ENCODE measurements around the gene ATXN3L.

Gene ATXN3L

DNA sequence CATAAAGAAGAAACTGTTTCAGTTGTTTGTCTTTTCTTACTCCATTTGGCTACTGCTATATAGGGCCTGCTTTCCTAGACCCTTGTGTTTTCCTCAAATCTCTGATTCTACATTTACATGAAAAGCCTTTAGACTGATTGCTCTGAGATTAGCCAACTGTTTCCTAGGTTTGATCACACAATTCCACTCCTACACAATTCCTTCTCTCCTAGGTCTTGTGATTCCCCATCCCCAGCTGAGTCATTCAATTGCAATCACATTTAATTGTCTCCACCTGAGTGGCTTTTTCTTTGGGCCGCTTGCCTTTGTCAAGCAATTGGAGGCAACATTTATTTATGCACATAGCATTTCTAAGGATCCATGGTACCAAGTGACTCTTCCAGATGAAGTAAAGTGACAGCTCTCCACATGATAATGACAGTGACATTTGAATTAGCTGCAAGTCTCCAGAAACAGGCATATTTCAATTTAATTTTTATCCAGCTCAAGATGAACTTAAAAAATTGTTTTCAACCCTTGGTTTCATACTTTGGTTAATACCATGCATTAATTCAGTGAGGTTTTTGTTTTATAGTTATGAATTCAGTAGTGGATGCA lies 35.8 kb downstream of the ATXN3L start:
- DNase-seq = no peak
- H3K4me2 ChIP-seq (ENCODE audit: insufficient read depth, low read length) = no peak overlapping the region
- no peak overlapping the region for H3K9ac ChIP-seq (ENCODE audit: low read depth, low read length)
- H3K4me1 ChIP-seq (ENCODE audit: insufficient read depth, low read length) = no peaks in the 10 kb centered on the region
- peaks cover 15% of the 10 kb centered on the region for H3K9me3 ChIP-seq (ENCODE audit: insufficient read depth, low read length, severe bottlenecking)
- no peaks in the 10 kb centered on the region for H3K27me3 ChIP-seq (ENCODE audit: insufficient read depth, low read length, poor library complexity)
- no peak overlapping the region for H3K4me3 ChIP-seq (ENCODE audit: low read depth in 1 of 2, low read length in 2 of 2)
- H3K27ac ChIP-seq (ENCODE audit: low read length) = no peak overlapping the region
- no peaks in the 10 kb centered on the region for H3K36me3 ChIP-seq (ENCODE audit: insufficient read depth, low read length)
- TF ChIP-seq EZH2 (IDR thresholded peaks at IDR 0.05; ENCODE audit: borderline replicate concordance, low read depth, low read length, severe bottlenecking) = no peak
- TF ChIP-seq, protein P1, sequence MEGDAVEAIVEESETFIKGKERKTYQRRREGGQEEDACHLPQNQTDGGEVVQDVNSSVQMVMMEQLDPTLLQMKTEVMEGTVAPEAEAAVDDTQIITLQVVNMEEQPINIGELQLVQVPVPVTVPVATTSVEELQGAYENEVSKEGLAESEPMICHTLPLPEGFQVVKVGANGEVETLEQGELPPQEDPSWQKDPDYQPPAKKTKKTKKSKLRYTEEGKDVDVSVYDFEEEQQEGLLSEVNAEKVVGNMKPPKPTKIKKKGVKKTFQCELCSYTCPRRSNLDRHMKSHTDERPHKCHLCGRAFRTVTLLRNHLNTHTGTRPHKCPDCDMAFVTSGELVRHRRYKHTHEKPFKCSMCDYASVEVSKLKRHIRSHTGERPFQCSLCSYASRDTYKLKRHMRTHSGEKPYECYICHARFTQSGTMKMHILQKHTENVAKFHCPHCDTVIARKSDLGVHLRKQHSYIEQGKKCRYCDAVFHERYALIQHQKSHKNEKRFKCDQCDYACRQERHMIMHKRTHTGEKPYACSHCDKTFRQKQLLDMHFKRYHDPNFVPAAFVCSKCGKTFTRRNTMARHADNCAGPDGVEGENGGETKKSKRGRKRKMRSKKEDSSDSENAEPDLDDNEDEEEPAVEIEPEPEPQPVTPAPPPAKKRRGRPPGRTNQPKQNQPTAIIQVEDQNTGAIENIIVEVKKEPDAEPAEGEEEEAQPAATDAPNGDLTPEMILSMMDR (IDR thresholded peaks at IDR 0.05; ENCODE audit: borderline replicate concordance, extremely low read depth, low read length, poor library complexity, severe bottlenecking) = no peak
- no peak for ATAC-seq (ENCODE audit: insufficient read depth, low read depth)
- H4K20me1 ChIP-seq (ENCODE audit: insufficient read depth, low read length) = no peaks in the 10 kb centered on the region
- H3K79me2 ChIP-seq (ENCODE audit: insufficient read depth, low read length) = no peaks in the 10 kb centered on the region
- H2AFZ ChIP-seq (ENCODE audit: low read depth, low read length) = no peak overlapping the region

DNA sequence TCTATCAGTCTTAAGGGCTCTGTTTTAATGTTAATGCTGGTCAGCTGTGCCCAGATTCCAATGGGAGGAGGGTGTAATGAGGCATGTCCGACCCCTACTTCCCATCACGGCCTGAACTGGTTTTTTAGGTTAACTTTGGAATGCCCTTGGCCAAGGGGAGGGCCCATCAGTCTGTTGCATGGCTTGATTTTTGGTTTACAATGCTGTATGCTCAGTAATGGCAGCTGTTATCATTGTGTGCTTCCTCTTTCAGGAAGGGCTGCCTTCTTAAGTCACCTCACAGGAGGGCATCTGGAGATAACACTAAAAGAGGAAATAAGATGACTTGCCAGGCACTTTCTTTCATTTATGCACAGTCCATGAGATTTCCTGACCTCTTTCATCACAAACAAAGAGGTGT lies 36.3 kb downstream of the ATXN3L start:
- Histone ChIP-seq H3K4me2 (ENCODE audit: insufficient read depth, low read length) (no peak overlapping the region), H2AFZ (ENCODE audit: low read depth, low read length) (no peak overlapping the region), H3K36me3 (ENCODE audit: insufficient read depth, low read length) (no peaks in the 10 kb centered on the region), H3K27me3 (ENCODE audit: insufficient read depth, low read length, poor library complexity) (no peaks in the 10 kb centered on the region), H3K9me3 (ENCODE audit: insufficient read depth, low read length, severe bottlenecking) (peaks cover 15% of the 10 kb centered on the region), H4K20me1 (ENCODE audit: insufficient read depth, low read length) (no peaks in the 10 kb centered on the region), H3K79me2 (ENCODE audit: insufficient read depth, low read length) (no peaks in the 10 kb centered on the region), H3K4me3 (ENCODE audit: low read depth in 1 of 2, low read length in 2 of 2) (no peak overlapping the region), H3K4me1 (ENCODE audit: insufficient read depth, low read length) (no peaks in the 10 kb centered on the region), H3K27ac (ENCODE audit: low read length) (no peak overlapping the region), H3K9ac (ENCODE audit: low read depth, low read length) (no peak overlapping the region)
- DNase-seq (no peak), ATAC-seq (ENCODE audit: insufficient read depth, low read depth) (no peak)
- TF ChIP-seq, protein P1 (IDR thresholded peaks at IDR 0.05; ENCODE audit: borderline replicate concordance, extremely low read depth, low read length, poor library complexity, severe bottlenecking) = no peak
- no peak for TF ChIP-seq EZH2 (IDR thresholded peaks at IDR 0.05; ENCODE audit: borderline replicate concordance, low read depth, low read length, severe bottlenecking)

DNA sequence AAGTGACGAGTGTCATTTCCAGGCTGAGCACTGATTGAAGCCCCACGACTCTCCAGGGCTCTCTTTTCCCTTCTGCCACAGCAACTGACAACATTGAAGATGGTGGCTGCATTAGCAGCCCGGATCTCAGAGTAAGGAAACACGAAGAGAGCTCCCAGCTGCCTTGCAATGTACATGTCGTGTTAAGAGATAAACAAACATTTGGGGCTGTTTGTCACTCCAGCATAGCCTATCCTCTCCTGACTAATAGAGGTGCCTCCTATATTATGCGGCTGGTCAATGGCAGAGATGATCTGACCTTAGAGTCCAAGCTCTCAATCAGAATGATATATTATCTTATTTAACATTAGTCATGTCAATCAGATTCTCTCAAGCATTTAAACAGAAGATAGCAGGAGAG lies 38.6 kb downstream of the ATXN3L start:
- H3K9ac ChIP-seq (ENCODE audit: low read depth, low read length) = no peak overlapping the region
- no peak for ATAC-seq (ENCODE audit: insufficient read depth, low read depth)
- no peaks in the 10 kb centered on the region for H3K4me1 ChIP-seq (ENCODE audit: insufficient read depth, low read length)
- no peak overlapping the region for H2AFZ ChIP-seq (ENCODE audit: low read depth, low read length)
- no peak overlapping the region for H3K27ac ChIP-seq (ENCODE audit: low read length)
- TF ChIP-seq, protein P1 (IDR thresholded peaks at IDR 0.05; ENCODE audit: borderline replicate concordance, extremely low read depth, low read length, poor library complexity, severe bottlenecking) = no peak
- TF ChIP-seq EZH2 (IDR thresholded peaks at IDR 0.05; ENCODE audit: borderline replicate concordance, low read depth, low read length, severe bottlenecking) = no peak
- no peaks in the 10 kb centered on the region for H3K27me3 ChIP-seq (ENCODE audit: insufficient read depth, low read length, poor library complexity)
- no peak overlapping the region for H3K4me2 ChIP-seq (ENCODE audit: insufficient read depth, low read length)
- no peak overlapping the region for H3K4me3 ChIP-seq (ENCODE audit: low read depth in 1 of 2, low read length in 2 of 2)
- no peaks in the 10 kb centered on the region for H3K79me2 ChIP-seq (ENCODE audit: insufficient read depth, low read length)
- H3K9me3 ChIP-seq (ENCODE audit: insufficient read depth, low read length, severe bottlenecking) = peaks cover 15% of the 10 kb centered on the region
- no peaks in the 10 kb centered on the region for H4K20me1 ChIP-seq (ENCODE audit: insufficient read depth, low read length)
- H3K36me3 ChIP-seq (ENCODE audit: insufficient read depth, low read length) = no peaks in the 10 kb centered on the region
- no peak for DNase-seq

All from DND-41 (cell line).